Transverse colon (tissue), 4 donors: ENCODE data around the gene SPACDR. TPM values are rescaled to one million over a fixed set of nuclear protein-coding genes. Genes with fewer than 3 reads are reported as not detected.

ENCODE experiments used
- DNase-seq: peaks from one replicate; pipeline ENCODE4 v3.0.0-alpha.2; 2019
- H3K27ac ChIP-seq, 4 donors: fragments of 200-600 bp; sonication (generic); 2 replicates each; pipeline ENCODE4 v1.5.1; 2016 to 2018; ENCODE audit warnings: inconsistent platforms in 4 of 4
- H3K27me3 ChIP-seq: fragments of 200-600 bp; sonication (generic); 2 replicates; pipeline ENCODE4 v1.5.1; 2017; ENCODE audit warnings: inconsistent platforms
- H3K36me3 ChIP-seq, 4 donors: fragments of 200-600 bp; sonication (generic); 2 replicates each; pipeline ENCODE4 v1.5.1; 2017 to 2019; ENCODE audit warnings: inconsistent platforms in 4 of 4
- H3K4me1 ChIP-seq, 4 donors: fragments of 200-600 bp; sonication (generic); 2 replicates each; pipeline ENCODE4 v1.5.1; 2017 to 2020; ENCODE audit warnings: inconsistent platforms in 4 of 4
- H3K4me3 ChIP-seq, 4 donors: fragments of 200-600 bp; sonication (generic); 1 replicate in 1 of 4; 2 replicates in 3 of 4; pipeline versions ENCODE4 v1.5.1 to v1.6.1; 2017 to 2019; ENCODE audit warnings: inconsistent platforms in 4 of 4
- H3K9me3 ChIP-seq, 2 donors: fragments of 200-600 bp; sonication (generic); 2 replicates each; pipeline ENCODE4 v1.5.1; 2017 to 2019; ENCODE audit warnings: inconsistent platforms in 2 of 2
- EP300 ChIP-seq: sonication (generic); formaldehyde crosslinking; IDR thresholded peaks from one replicate; pipeline ENCODE4 v1.6.1; 2017; ENCODE audit warnings: antibody characterized with exemption, low read depth
- POLR2A ChIP-seq: fragments of 450-650 bp; IDR thresholded peaks from one replicate; pipeline ENCODE4 v1.6.1; 2016; ENCODE audit warnings: antibody characterized with exemption, mild to moderate bottlenecking, moderate library complexity
- POLR2AphosphoS5 ChIP-seq, 3 donors: sonication (generic); formaldehyde crosslinking; IDR thresholded peaks; one replicate each; pipeline ENCODE4 v1.6.1; 2016; ENCODE audit warnings: antibody characterized with exemption in 3 of 3
- WGBS, 2 donors: methylation state at CpG; one replicate each; pipeline ENCODE4 v1.1.5; 2018; ENCODE audit warnings: low coverage in 1 of 2; 5-methylcytosine and 5-hydroxymethylcytosine counted together
- in situ Hi-C, 4 donors: fragments of 200-750 bp; cut with MboI; loops; one replicate each; pipeline versions ENCODE4 v1.15.0 to v1.15.1; 2017; ENCODE audit warnings: low sequenced_read_pairs in 3 of 4, low pct_ligation_motif_present in 1 of 4, low pct_unique_long_range_greater_than_20kb in 1 of 4
- intact Hi-C: fragments of 100-400 bp; cut with DNase I; formaldehyde crosslinking; loops from one replicate; pipeline ENCODE4 v1.15.1; 2023; ENCODE audit warnings: low total_unique reads
- total RNA-seq, 4 donors: library from RNA; depleted of rRNA; stranded (reverse); fragments of >200 nt; gene quantifications; one replicate each; pipeline ENCODE4 v1.1.0, GENCODE V29; 2016
- TF ChIP-seq, protein P1 (sequence below), 5 experiments: fragments of 200-600 bp in 3 of 5; fragments of 450-650 bp in 2 of 5; sonication (generic) in 3 of 5; IDR thresholded peaks; 1 replicate in 2 of 5; 2 replicates in 3 of 5; pipeline ENCODE4 v1.5.1; 2016 to 2017; ENCODE audit warnings: antibody characterized with exemption in 5 of 5, inconsistent platforms in 3 of 5, mild to moderate bottlenecking in 2 of 5, moderate library complexity in 1 of 5

SPACDR gene
- total RNA-seq, 4 donors from 2014 or later, result not detected

DNA sequence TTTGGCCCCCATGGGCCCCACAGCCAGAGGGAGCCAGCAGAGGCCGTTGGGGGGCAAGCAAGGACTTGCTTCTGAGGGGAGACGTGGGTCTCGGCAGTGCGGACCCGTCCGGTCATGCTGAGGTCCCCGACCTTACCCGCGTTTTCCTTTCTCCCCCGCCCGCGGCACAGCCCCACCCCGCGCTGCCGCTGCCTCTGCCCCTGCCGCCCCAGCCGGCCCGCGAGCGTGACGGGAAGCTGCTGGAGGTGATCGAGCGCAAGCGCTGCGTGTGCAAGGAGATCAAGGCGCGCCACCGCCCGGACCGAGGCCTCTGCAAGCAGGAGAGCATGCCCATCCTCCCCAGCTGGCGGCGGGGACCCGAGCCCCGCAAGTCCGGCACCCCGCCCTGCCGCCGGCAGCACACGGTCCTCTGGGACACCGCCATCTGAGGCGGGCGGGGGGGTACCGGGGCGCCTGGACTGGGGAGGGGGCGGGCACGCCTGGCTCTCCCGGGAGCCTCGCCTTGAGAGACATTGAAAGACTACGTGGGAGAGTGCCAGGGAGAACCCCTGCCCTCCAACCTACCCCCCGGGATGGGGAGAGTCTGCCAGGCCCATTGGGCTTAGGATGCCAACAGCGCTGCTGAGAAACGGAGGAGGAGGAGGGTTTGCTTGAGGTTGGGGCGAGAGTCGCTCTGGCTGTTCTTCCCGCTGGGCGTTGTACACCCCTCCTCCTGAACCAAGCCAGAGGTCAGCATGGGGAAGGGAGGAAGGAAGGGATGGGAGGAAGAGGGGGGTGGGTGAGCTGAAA, 29.6 kb upstream of the SPACDR start:
- Histone ChIP-seq H3K4me1 (peaks cover 8 to 13% (median 11%) of the 10 kb centered on the region in 4 donors), H3K27ac (no peak overlapping the region), H3K27me3 (peaks cover 16% of the 10 kb centered on the region), H3K4me3 (peak overlapping the region in 3 of 4 donors; percentile 10 to 44 (median 36)), H3K36me3 (no peaks in the 10 kb centered on the region), H3K9me3 (no peaks in the 10 kb centered on the region)
- in situ Hi-C loops, result no loop called here
- intact Hi-C loops, result no loop called here
- TF ChIP-seq EP300, result no peak
- no peak for TF ChIP-seq POLR2A
- no peak for TF ChIP-seq POLR2AphosphoS5 (IDR thresholded peaks at IDR 0.05)
- TF ChIP-seq, protein P1, sequence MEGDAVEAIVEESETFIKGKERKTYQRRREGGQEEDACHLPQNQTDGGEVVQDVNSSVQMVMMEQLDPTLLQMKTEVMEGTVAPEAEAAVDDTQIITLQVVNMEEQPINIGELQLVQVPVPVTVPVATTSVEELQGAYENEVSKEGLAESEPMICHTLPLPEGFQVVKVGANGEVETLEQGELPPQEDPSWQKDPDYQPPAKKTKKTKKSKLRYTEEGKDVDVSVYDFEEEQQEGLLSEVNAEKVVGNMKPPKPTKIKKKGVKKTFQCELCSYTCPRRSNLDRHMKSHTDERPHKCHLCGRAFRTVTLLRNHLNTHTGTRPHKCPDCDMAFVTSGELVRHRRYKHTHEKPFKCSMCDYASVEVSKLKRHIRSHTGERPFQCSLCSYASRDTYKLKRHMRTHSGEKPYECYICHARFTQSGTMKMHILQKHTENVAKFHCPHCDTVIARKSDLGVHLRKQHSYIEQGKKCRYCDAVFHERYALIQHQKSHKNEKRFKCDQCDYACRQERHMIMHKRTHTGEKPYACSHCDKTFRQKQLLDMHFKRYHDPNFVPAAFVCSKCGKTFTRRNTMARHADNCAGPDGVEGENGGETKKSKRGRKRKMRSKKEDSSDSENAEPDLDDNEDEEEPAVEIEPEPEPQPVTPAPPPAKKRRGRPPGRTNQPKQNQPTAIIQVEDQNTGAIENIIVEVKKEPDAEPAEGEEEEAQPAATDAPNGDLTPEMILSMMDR (IDR thresholded peaks at IDR 0.05), result no peak
- peak; percentile 61 for DNase-seq
- 6% methylated on average over 51 of the region's 56 CpGs; no CpG with 5 or more reads in 1 of the 2 donors for WGBS, 2 donors

DNA sequence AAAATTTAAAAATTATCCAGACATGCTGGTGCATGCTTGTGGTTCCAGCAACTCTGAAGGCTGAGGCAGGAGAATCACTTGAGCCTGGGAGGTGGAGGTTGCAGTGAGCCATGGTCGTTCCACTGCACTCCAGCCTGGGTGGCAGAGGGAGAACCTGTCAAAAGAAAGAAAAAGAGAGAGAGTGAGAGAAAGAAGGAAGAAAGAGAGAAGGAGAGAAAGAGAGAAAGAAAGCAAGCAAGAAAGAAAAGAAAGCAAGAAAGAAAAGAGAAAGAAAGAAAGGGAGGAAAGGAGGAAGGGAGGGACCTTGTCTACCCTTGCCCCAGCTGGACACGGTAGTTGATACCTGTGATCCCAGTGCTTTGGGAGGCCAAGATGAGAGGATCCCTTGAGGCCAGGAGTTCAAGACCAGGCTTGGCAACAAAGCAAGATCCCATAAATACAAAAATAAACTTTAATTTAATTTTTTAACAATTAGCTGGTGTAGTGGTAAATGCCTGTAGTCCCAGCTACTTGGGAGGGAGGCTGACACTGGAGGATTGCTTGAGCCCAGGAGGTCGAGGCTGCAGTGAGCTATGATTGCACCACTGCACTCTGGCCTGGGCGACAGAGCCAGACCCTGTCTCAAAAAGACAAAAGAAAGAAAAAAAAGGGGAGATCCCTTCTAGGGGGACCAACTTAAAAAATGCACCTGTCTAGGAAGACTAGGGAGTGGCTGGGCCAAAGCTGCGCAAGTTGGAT, 28.8 kb upstream of the SPACDR start:
- peaks cover 8 to 13% (median 11%) of the 10 kb centered on the region in 4 donors for H3K4me1 ChIP-seq
- peaks cover 16% of the 10 kb centered on the region for H3K27me3 ChIP-seq
- H3K36me3 ChIP-seq, result no peaks in the 10 kb centered on the region
- no peak for DNase-seq
- no peak overlapping the region for H3K27ac ChIP-seq
- TF ChIP-seq EP300 (no peak), POLR2AphosphoS5 (IDR thresholded peaks at IDR 0.05) (no peak), POLR2A (no peak)
- TF ChIP-seq, protein P1 (IDR thresholded peaks at IDR 0.05), result no peak
- in situ Hi-C loops (no loop called here), intact Hi-C loops (no loop called here)
- no peaks in the 10 kb centered on the region for H3K9me3 ChIP-seq
- H3K4me3 ChIP-seq, result peak overlapping the region in 3 of 4 donors; percentile 10 to 44 (median 36)
- WGBS, 2 donors, result 83 to 100% methylated on average over 2 to 5 of the region's 5 CpGs

DNA sequence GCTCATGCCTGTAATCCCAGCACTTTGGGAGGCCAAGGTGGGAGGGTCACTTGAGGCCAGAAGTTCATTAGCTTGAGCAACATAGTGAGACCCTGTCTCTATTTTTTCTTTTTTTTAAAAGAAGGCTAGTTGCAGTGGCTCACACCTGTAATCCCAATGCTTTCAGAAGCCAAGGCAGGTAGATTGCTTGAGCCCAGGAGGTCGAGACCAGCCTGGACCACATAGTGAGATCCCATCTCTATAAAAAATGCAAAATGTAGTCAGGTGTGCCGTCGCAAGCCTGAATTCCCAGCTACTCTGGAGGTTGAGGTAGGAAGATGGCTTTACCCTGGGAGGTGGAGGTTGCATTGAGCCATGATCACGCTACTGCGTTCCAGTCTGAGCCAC, 27.1 kb upstream of the SPACDR start:
- intact Hi-C loops, result no loop called here
- H3K27ac ChIP-seq, result no peak overlapping the region
- DNase-seq, result no peak
- H3K4me1 ChIP-seq, result peaks cover 8 to 13% (median 11%) of the 10 kb centered on the region in 4 donors
- in situ Hi-C loops, result no loop called here
- H3K4me3 ChIP-seq, result no peak overlapping the region
- TF ChIP-seq, protein P1 (IDR thresholded peaks at IDR 0.05), result no peak
- no peak for TF ChIP-seq POLR2A
- no peak for TF ChIP-seq EP300
- no peak for TF ChIP-seq POLR2AphosphoS5 (IDR thresholded peaks at IDR 0.05)
- peaks cover 16% of the 10 kb centered on the region for H3K27me3 ChIP-seq
- H3K9me3 ChIP-seq, result no peaks in the 10 kb centered on the region
- 92% methylated on average over 5 of the region's 5 CpGs; no CpG with 5 or more reads in 1 of the 2 donors for WGBS, 2 donors
- H3K36me3 ChIP-seq, result no peaks in the 10 kb centered on the region

DNA sequence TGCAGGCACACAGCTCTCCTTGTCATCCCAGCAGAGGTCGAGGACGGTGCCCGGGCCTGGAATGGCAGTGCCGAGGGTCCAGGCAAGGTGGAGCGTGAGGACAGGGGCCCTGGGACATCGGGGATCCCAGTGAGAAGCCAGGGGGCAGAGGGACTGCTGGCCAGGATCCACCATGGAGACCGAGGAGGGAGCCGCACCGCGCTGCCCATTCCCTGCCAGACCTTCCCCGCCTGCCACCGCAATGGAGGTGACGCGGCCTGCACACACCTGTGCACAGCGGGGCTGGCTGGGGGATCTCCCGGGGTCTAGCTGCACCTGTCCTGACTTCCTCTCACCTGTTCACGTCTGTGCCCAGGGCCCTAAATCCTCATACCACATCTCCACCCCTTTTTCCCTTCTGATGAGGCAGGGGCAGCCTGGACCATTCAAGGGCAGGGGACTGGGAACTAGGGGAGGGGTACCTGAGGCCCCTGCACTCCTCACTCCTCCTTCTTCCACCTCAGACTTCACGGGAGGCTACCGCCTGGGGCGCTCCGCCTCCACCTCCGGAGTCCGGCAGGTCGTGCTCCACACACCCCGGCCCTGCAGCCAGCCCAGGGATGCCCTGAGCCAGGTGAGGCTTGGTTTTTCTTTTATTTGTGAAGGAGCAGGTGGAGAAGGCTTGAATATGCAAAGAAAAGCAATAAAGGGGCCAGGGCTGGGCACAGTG, 26.6 kb upstream of the SPACDR start:
- peaks cover 8 to 13% (median 11%) of the 10 kb centered on the region in 4 donors for H3K4me1 ChIP-seq
- no peak for TF ChIP-seq POLR2A
- TF ChIP-seq, protein P1 (IDR thresholded peaks at IDR 0.05), result no peak
- TF ChIP-seq POLR2AphosphoS5 (IDR thresholded peaks at IDR 0.05), result no peak
- TF ChIP-seq EP300, result no peak
- DNase-seq, result no peak
- intact Hi-C loops, result no loop called here
- H3K4me3 ChIP-seq, result no peak overlapping the region
- 55% methylated on average over 25 of the region's 25 CpGs; no CpG with 5 or more reads in 1 of the 2 donors for WGBS, 2 donors
- H3K27me3 ChIP-seq, result peaks cover 16% of the 10 kb centered on the region
- no peak overlapping the region for H3K27ac ChIP-seq
- no peaks in the 10 kb centered on the region for H3K9me3 ChIP-seq
- no peaks in the 10 kb centered on the region for H3K36me3 ChIP-seq
- in situ Hi-C loops, result no loop called here
